Measurements from ENCODE around the gene CENPS. TPM values are rescaled to one million over a fixed set of nuclear protein-coding genes. Genes with fewer than 3 reads are reported as not detected.

Gene CENPS
- total RNA-seq, 1 experiment from 2014 or later = 17.8 TPM

DNA sequence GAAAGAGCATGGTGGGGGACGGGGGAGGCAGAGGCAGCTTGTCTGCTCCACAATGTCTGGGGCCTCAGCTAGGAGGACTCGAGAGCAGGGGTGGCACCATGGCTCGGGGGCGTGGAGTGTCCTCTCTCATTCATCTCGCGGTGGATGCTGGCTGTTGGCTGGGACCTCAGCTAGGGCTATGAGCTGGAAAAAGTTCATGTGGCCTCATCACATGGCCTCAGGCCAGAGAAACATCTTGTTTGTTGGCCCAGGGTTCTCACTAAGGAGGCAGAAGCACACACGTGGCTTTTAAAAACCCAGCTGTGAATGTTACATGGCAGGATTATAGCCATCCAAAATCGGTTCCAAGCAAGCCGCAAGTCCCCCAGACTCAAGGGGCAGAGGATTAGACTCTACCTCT, 6.2 kb upstream of the CENPS start:
- H2BK120ac ChIP-seq (ENCODE audit: low read depth, low read length, poor library complexity, severe bottlenecking) = no peak overlapping the region
- no peak overlapping the region for H3K27ac ChIP-seq (ENCODE audit: insufficient read length, low read depth, low read length)

More for the DNA sequence above, 6.2 kb upstream of the CENPS start:
- Histone ChIP-seq H3K23ac (ENCODE audit: insufficient read length, low read depth, low read length) (no peak overlapping the region), H2BK20ac (ENCODE audit: low read depth, low read length, poor library complexity, severe bottlenecking) (no peak overlapping the region), H3T11ph (ENCODE audit: low read length) (no peak overlapping the region), H3K4me1 (ENCODE audit: insufficient read depth, low read length) (no peaks in the 10 kb centered on the region; the same call in 1 of the 2 replicates), H3K56ac (ENCODE audit: insufficient read length, low read depth, low read length) (no peak overlapping the region), H3K9me3 (ENCODE audit: control insufficient read depth, low read depth, low read length) (no peaks in the 10 kb centered on the region), H3K27me3 (ENCODE audit: insufficient read depth, low read length) (no peaks in the 10 kb centered on the region), H3K23me2 (ENCODE audit: insufficient read length, low read depth, low read length, poor library complexity, severe bottlenecking) (no peaks in the 10 kb centered on the region), H4K8ac (replicated peaks; ENCODE audit: insufficient read length, low read depth, low read length) (no peak overlapping the region), H4K91ac (ENCODE audit: insufficient read length, low read depth, low read length) (no peak overlapping the region), H3K4ac (ENCODE audit: low read depth, low read length) (no peak overlapping the region), H2BK12ac (ENCODE audit: insufficient read length, low read depth, low read length) (no peak overlapping the region), H2AK5ac (ENCODE audit: insufficient read length, low read length) (no peak overlapping the region), H3K14ac (ENCODE audit: insufficient read depth, low read length) (no peak overlapping the region), H4K5ac (ENCODE audit: insufficient read length, low read depth, low read length) (no peak overlapping the region), H3K79me1 (ENCODE audit: insufficient read depth, low read depth, low read length, poor library complexity, severe bottlenecking) (no peaks in the 10 kb centered on the region), H3K4me2 (ENCODE audit: insufficient read depth, insufficient read length, low read length) (no peak overlapping the region), H2BK5ac (ENCODE audit: insufficient read length, low read length) (no peak overlapping the region), H2BK15ac (ENCODE audit: low read depth, low read length) (no peak overlapping the region), H3K79me2 (ENCODE audit: insufficient read depth, low read length) (no peaks in the 10 kb centered on the region), H3K9ac (ENCODE audit: extremely low read depth, insufficient read length, low read length) (no peak overlapping the region), H3K18ac (ENCODE audit: insufficient read length, low read depth, low read length) (no peak overlapping the region), H4K20me1 (ENCODE audit: control insufficient read depth, insufficient read depth, insufficient read length) (no peaks in the 10 kb centered on the region), H2AFZ (ENCODE audit: low read length) (no peak overlapping the region)
- TF ChIP-seq, protein P1, sequence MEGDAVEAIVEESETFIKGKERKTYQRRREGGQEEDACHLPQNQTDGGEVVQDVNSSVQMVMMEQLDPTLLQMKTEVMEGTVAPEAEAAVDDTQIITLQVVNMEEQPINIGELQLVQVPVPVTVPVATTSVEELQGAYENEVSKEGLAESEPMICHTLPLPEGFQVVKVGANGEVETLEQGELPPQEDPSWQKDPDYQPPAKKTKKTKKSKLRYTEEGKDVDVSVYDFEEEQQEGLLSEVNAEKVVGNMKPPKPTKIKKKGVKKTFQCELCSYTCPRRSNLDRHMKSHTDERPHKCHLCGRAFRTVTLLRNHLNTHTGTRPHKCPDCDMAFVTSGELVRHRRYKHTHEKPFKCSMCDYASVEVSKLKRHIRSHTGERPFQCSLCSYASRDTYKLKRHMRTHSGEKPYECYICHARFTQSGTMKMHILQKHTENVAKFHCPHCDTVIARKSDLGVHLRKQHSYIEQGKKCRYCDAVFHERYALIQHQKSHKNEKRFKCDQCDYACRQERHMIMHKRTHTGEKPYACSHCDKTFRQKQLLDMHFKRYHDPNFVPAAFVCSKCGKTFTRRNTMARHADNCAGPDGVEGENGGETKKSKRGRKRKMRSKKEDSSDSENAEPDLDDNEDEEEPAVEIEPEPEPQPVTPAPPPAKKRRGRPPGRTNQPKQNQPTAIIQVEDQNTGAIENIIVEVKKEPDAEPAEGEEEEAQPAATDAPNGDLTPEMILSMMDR (conservative IDR thresholded peaks at IDR 0.05) = no peak
- H3K27ac Mint-ChIP-seq = peak overlapping the region; percentile 27 to 58 (median 44); a peak in 5 of 7 replicates
- peaks cover 7 to 8% of the 10 kb centered on the region in 2 experiments for H3K4me1 Mint-ChIP-seq
- no peak for DNase-seq
- H3K36me3 Mint-ChIP-seq (ENCODE audit: insufficient read depth in 1 of 3, low read depth in 3 of 3) = peaks cover 15 to 40% (median 23%) of the 10 kb centered on the region in 3 experiments
- no CpG with 5 or more reads among the region's 9 CpGs for WGBS (ENCODE audit: extremely low coverage, insufficient read length, low lambda C conversion rate)
- no peaks in the 10 kb centered on the region for H3K9me3 Mint-ChIP-seq
- H3K4me3 Mint-ChIP-seq = no peak overlapping the region
- no peaks in the 10 kb centered on the region for H3K27me3 Mint-ChIP-seq (ENCODE audit: low read depth)
